T-helper 22 cell (primary cell): ENCODE data around the gene MYH15.

ENCODE experiments used
- DNase-seq: peaks from one replicate; pipeline ENCODE4 v3.0.0-alpha.2; 2020; ENCODE audit warnings: low read depth

MYH15 gene

DNA sequence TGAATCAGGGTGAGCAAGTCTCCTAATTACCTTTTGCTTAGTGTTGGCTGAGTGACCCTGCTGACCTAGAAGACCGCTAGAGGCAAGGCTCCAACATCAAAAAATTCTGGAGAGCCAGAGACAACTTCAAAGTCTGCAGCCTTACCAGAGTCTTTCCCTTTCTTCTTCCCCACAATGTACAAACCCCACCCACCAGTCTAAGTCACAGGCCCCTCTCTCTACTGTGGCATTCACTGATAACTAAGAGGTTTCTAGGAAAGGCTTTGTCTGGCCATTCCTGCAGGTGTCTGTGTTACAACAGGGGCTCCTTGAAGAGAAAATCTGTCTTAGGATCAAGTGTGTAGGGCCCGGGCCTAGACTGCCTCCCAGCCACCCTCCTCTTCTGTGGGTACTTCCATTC, 525 bp downstream of the MYH15 start:
- no peak for DNase-seq

GRCh38 chr3:108509263-108509662, 1.1 kb downstream of the MYH15 start:
- no peak for DNase-seq

GRCh38 chr3:108507902-108508301, 2.5 kb downstream of the MYH15 start:
- no peak for DNase-seq

- no peak for DNase-seq
These were observed 4.6 kb downstream of the MYH15 start for GRCh38 chr3:108505811-108506210.

DNA sequence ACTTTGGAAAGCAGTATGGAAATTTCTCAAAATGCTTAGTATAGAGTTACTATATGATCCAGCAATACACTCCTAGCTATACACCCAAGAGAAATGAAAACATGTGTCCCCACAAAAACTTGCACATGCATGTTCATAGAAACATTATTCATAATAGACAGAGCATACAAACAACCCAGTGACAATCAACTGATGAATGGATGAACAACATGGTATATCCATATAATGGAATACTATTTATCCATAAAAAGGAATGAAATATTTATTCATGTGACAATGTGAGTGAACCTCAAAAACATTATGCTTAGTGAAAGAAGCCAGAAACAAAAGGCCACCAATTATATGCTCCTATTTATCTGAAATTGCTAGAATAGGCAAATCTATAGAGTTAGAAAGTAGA, 6.7 kb downstream of the MYH15 start:
- no peak for DNase-seq

- no peak for DNase-seq
These were observed 8.9 kb downstream of the MYH15 start for GRCh38 chr3:108501535-108501934.

GRCh38 chr3:108500728-108501127, 9.7 kb downstream of the MYH15 start:
- no peak for DNase-seq

GRCh38 chr3:108497271-108497670, 13.1 kb downstream of the MYH15 start:
- DNase-seq = no peak

GRCh38 chr3:108495717-108496116, 14.7 kb downstream of the MYH15 start:
- no peak for DNase-seq

DNA sequence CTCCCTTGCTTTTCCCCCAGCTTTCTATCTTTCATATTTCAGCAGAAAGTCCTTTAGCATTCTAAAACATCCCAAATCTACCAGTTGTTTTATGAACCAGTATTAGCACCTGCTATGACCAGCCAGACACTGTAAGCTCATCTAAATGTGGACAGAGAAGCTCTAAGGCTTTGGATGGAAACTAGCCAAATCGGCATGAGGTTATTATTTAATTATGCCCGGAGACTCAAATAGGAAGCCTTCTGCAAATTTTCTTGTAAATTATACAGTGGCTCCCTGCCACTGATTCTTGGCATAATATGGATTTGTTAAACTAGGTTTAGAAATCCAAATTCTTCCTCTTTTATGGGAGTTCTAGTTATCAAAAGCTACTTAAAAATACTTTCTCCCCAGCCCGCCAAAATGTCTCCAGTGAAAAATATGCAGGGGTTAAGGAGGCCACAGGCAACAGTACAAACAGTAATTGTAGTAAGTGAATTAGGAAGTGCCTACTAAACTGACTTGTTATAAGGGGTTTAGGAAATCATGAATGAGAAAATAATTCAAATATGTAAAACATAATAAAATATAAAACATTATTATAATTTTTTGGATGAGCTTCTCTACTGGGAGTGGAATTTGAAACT, 15.4 kb downstream of the MYH15 start:
- DNase-seq = no peak

- no peak for DNase-seq
These were observed 16.5 kb downstream of the MYH15 start for GRCh38 chr3:108493862-108494261.

GRCh38 chr3:108491456-108491855, 18.9 kb downstream of the MYH15 start:
- DNase-seq = no peak

DNA sequence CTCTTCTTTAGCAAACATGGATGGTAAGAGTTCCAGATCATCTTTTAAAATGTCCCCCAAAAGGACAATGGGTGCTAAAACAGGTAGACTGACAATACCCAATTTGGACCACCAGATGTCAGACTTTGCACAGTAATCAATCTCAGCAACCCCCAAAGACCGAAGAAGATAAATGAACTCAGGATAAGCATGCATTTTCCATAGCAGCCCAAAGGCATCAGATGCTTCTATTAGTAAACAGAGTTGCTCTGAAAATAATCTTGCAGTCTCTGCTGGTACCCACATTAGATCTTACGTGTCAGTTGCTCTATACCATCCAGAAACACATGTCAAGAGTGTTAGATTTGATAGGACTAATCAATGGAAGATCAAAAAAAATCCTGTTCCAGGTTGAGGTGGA, 20.6 kb downstream of the MYH15 start:
- peak; percentile 8 for DNase-seq

- no peak for DNase-seq
These were observed 21.8 kb downstream of the MYH15 start for GRCh38 chr3:108488631-108489030.

DNA sequence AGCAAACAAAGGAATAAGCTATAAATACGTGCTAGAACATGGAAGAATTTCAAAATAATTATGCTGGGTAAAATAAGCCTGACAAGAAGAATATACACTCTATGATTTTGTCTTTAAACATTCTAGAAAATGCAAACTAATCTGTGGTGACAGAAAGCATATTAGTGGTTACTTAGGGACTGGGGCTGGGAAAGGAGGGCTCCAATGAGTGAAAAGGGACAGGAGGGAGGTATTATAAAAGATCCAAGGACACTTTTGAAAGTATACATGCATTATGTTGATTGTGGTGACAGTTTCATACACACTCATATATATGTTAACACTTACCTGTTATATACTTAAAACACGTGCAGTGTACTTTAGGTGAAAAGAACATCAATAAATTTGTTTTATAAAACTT, 23.0 kb downstream of the MYH15 start:
- no peak for DNase-seq

GRCh38 chr3:108486941-108487340, 23.5 kb downstream of the MYH15 start:
- no peak for DNase-seq

DNA sequence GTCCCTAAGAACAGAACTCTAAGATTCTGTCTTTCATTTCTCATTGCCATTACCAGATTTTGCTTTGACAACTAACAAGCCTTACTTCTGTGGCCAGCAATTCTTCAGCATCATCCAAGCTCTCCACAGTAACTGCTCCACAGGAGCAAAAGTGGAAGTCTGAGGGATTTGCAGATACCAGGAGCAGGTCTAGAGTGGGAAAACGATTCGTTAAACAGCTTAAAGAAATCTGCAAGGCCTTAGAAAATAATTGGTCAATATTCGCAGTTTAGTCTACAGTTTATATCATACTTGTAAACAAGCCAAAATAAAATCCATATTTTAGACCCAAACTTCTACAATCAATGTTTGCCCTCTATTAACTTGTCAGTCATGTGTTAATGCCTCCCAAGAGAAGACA, 24.1 kb downstream of the MYH15 start:
- no peak for DNase-seq

DNA sequence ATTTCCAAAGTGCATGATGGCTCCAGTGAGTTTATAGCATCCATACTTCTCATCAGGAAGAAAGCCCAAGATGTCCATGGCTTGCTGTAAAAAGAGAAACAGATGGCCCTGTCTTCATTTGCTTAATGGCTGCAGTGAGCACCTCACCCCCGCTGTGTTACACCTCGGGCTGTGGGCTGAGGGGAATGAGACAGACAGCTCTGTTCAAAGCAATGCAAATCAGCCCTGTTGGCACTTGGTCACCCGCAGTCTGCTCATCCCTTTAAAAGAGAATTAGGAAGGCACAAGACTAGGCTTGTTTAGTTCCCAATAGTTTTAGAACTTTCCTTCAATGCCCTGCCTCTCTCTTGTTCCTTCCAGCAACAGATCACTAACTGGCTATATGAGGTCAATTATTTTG, 25.2 kb downstream of the MYH15 start:
- no peak for DNase-seq

- no peak for DNase-seq
These were observed 31.2 kb downstream of the MYH15 start for GRCh38 chr3:108479224-108479623.

- peak; percentile 9 for DNase-seq
These were observed 32.8 kb downstream of the MYH15 start for GRCh38 chr3:108477511-108478147.

DNA sequence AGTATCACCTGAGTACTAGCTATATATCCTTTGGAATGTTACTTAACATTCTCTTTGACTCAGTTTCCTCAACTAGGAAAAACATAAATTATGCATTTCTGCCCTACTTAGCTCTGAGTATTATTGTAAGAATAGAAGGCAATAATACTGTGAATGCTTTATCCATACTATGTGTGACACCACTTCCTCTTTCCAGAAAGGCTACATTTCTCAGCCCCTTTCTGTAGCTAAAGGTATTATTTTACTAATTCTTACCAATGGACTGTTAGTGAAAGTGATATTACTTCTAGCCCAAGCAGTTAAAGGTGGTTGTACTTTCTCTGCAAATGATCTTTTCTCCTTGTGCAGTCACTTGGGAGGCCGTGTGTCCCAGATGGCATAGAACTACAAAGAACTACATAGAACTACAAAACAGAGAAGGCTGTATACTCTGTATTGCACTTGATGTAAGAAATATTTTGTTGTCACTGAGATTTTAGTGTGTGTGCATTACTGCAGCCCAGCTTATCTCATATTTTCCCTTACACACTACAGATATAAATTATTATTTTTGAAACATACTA, 35.1 kb downstream of the MYH15 start:
- DNase-seq = no peak

DNA sequence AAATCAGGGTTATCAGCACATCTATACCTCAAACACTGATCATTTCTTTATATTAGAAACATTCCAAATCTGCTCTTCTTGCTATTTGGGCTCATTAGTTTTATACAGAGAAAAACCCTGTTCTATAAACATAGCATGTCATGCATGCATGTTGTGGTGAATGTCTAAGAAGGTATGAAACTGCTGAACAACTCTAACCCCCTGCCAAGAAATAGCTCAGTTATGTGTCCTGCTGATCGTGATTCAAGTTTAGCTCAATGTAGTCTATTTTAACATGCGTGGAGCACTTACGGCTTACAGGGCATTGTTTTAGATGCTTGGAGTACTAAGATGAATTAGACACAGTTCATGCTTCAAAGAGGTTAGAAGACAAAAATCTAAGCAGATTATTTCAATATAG, 35.8 kb downstream of the MYH15 start:
- no peak for DNase-seq

- no peak for DNase-seq
These were observed 36.7 kb downstream of the MYH15 start for GRCh38 chr3:108473711-108474110.
